Measurements from ENCODE around the gene EEFSEC.
"Not testable (repeated sequence)": the region's sequence is repeated elsewhere in the genome, so short reads cannot be mapped to it uniquely, and the experiment has no call there.

The EEFSEC gene

DNA sequence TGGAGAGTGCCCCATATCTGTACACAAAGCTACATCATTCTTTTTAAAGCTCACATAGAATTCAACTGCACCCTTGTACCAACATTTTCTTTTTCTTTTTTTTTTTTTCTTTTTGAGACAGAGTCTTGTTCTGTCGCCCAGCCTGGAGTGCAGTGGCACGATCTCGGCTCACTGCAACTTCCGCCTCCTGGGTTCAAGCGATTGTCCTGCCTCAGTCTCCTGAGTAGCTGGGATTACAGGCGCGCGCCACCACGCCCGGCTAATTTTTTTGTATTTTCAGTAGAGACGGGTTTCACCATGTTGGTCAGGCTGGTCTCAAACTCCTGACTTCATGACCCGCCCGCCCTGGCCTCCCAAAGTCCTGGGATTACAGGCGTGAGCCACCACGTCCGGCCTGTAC, 1.1 kb downstream of the EEFSEC start:
- not testable (repeated sequence) for DNase-seq

DNA sequence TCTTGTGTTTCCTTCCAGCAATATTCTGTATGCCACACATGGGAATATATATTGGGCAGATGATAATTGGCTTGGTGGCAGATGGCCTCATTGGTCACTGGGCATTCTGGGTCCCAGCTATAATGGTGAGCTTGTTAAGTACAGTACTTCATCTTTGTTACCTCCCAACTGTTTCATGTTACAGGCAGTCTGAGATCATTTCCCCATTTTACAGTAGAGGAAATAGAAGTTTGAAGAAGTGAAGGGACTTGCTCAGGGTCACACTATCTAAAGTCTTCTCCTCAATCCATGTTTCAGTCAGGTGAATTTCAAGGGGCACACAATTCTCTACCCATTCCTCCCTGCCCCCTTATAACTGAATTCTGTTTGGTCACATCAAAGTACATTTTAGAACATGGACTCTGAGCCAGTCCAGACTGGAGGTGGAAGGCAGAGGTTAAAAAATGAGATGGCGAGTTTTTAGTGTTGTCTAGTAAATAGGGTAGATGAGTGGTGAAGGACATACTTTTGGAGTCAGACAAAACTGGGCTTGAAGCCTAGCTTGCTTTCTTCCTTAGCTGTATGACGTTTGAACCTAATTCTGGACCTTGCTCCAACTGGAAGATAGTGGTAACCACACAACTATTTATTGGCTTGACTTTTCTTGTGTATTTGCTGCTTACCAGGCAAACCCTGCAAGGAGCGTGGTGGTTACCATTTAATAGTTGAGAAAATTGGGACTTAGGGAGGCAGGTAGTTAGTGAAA, 2.5 kb downstream of the EEFSEC start:
- no peak for DNase-seq

DNA sequence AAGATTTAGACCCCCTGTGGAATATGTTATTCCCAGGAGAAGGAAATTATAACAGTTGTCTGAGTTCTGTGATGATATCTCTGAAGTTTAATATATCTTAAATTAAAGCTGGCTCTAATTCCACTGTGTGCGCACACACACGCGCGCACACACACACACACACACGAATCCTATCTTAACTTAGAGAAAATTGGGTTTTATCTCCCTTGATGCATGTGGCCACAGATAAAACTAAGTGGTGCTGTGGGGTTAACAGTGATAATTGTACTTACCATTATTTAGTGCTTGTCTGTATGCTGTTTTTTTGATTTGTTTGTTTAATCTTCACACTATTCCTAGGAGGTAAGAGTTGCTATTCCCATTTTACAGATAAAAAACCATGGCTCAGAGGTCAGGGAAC, 7.4 kb downstream of the EEFSEC start:
- no peak for DNase-seq

DNA sequence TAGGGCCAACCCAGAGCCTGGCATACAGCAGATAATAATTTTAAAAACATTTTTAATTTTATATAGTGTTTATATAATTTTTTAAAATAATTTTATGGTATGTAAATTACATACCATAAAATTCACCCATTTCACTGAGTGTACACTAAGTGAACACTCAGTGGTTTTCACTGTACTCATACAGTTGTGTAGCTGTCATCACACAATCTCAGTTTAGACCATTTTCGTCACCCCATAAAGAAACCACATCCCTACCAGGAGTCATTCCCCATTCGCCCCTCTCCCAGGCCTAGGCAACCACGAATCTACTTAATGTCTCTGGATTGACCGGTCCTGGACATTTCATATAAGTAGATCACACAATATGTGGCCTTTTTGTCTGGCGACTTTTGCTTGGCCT, 10.2 kb downstream of the EEFSEC start:
- DNase-seq: no peak

DNA sequence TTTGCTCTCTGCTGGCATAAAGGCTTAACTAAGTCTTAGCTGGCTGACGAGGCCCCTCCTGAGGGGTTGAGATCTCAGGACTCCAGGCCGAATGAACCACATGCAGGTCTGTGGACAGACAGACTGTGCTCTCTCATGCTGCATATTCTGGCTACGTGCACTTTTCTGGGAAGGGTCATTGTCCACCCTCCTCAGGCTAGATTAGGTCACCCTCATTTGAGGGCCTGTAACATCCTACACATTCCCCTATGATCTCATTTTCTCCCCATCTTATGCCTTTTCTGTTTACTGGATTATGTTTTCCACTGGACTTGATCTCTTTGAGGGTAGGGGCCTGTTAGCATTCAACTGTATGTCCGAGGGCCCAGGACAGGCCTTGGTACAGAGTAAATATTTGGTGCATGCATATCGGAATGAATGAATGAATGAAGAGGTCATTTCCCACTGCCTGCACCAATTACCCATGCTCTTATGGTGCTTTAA, 13.7 kb downstream of the EEFSEC start:
- DNase-seq: no peak

DNA sequence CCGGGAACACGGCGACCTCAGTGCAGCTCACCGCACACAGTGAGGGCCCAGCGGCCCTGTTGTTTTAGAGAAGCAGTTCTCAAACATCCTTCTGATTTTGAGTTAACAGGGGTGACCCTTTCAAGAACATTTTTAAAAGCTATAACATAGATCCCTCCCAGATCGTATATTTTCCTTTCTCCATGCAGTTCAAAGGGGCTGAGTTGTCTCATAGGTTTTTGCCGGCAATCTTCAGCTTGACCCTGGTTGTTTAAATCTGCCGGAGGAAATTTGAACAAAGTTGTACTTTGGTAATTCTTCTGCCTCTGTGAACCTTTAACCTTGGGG, 14.3 kb downstream of the EEFSEC start:
- no peak for DNase-seq

DNA sequence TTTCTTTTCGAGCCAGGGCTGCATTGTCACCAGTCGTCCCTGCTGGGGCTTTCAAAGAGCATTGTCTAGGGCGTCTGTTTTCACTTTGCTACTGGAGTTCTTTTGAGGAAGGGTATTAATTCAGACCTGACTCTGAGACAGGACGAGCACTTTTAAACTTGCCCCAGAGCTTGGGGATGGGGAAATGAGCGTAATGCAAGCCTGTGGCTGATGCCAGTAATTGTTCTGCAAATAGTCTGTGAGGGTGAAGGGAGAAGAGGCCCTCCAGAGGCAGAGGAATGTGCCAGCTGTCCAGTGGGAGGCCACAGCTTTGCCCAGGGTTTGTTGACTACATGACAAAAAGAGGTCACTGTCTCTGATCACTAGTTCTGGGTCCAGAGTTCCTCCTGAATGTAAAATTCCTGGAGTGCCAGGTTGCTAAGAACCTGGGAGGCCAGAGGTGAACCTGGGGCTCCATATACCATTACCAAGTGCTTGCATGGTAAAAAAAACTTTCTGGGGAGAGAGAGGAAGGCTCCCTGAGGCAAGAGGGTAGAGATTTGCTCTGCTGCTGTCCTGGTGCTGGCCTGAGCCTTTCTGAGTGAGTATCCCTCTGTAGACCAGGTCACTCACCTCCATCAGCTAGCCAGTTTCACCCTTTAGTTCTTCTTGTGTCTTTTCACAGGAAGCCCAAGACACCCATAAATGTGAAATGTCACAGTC, 14.8 kb downstream of the EEFSEC start:
- DNase-seq: no peak

DNA sequence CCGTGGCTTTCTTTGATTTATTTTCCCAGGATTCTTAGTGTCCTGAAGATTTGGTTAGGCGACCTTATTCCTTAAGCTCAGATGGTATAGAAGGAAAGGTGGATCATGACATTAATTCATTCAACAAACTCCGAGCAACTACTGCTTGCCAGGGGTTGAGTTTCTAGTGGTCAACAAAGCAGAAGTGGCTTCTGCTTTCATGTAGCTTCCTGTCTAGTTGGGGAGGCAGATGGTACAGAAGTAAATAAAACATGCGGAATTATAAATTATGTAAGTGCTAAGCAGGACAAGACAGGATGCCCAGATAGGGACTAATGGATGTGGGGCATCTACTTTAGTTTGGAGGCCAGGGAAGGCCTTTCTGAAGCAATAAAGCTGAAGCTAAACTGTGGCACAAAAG, 15.6 kb downstream of the EEFSEC start:
- DNase-seq: no peak

DNA sequence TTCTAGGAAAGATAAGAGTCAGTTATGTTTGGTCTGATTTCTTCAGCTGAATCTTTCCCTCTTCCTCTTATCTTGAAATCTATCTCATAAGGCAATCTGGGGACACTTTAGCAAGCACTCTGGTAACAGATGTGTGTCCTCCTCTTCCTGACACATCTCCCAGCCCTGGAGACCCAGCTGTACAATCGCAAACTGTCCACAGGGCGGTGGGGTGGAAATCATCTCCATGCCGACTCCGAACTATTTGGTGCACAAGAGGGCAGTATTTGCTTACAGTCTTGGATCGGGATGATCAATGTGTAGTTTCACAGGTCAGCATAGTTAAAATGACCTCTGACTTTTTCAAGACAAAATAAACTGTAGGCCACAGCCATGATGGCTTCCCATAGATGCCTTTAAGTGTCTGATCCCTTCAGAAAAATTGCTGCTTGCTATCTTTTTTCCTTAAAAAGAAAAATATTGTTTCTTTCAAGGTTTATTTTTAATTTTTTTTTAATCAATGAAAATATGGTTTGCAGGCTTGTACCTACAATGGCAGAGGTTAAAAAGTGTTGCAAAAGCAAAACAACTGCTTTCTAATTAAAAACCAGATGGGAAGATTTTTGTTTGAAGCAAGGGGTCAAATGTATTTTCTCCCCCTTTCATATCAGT, 17.7 kb downstream of the EEFSEC start:
- no peak for DNase-seq

DNA sequence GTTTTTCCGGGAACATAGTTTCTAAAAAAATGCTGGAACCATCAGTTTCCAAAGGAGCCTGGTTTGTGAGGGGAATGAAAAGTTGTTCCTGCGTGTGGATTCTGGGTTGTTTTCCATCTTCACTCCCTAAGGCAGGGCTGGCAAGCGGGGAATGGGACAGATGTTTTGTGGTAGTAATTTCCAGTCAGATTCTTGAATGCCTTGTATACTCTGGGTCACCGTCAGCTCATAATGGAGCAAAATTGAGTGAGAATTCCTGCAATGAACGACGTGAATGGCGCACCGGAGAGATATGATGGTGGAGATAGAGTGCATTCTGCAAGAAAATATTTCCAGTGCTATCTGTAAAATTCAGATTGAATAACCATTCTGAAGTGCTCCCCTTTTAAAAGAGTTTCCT, 19.9 kb downstream of the EEFSEC start:
- no peak for DNase-seq

DNA sequence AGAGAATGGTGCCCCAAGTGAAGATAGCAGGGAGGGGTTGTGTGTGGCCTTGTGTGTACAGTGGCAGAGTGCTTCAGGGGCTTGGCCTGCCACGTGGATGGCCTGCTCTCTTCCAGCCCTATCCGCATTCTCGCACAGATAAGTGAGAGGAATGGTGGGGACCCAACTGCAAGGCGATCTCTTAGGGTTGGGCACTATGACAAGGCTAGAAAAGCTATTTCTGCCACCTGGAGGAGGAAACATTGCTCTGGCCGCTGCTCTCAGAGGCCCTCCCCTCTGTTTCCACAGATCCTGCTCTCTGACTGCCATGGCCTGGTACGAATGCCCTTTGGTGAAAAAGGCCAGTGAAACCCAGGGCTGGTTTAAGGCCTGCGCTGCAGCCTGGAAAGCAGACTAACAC, 20.6 kb downstream of the EEFSEC start:
- no peak for DNase-seq

DNA sequence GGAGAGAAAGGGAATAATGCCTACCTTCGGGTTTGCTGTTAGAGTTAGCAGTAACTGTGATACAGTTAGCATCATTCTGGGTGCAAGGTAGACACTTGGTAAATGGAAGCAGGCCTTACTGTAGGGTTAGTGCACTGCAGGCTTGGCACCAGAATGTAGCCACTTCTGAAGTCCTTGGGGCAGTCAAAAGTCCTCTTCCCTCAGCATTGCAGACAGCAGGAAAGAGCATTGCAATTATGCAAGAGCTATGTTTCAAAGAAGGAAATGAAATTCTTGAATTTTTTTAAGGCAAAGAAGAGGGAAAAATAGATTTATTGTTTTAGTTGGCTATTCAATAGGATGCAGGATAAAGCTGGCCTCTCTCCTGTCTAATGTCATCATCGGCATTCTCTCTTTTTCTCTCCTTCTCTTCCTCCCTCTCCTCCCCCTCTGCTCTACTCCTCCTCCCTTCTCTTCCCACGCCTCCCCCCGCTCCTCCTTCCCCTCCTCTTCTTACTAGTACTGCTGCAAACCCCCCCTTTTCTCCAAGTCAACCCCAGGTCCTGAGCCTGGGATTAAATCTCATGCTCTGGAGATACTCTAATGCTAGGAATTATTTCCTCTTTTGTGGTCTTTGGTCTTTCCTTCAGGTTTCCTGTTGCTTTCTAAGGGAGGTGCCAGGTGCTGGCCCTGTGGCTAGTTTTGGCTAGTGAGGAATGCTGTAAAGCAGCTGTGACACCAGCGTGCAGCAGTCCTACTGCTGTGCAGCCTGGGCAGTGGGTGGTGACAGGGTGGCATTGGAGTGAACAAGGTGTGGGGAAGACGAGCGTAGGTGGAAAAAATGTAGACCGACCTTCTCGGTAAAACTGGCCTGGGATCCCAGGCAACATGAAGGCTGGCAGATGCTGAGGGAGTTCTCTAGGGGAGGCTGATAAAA, 21.7 kb downstream of the EEFSEC start:
- DNase-seq: no peak

DNA sequence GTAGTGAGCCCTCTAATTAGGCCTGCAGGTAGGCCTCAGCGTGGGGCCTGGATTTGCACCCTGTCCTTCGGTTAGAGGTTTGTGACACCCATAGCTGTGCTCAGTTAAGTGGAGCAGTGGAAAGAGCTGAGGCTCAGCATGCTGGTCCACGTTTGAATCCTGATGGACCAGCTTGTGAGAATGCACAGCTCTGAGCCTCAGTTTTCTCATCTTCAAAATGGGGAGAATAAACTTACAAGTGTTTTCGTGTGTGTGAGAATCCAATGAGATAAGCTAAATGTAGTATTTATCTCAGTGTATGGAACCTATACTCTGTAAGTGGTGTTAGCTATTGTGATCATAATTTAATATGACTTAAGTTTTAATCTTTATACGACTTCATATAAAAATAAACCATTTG, 22.5 kb downstream of the EEFSEC start:
- no peak for DNase-seq

DNA sequence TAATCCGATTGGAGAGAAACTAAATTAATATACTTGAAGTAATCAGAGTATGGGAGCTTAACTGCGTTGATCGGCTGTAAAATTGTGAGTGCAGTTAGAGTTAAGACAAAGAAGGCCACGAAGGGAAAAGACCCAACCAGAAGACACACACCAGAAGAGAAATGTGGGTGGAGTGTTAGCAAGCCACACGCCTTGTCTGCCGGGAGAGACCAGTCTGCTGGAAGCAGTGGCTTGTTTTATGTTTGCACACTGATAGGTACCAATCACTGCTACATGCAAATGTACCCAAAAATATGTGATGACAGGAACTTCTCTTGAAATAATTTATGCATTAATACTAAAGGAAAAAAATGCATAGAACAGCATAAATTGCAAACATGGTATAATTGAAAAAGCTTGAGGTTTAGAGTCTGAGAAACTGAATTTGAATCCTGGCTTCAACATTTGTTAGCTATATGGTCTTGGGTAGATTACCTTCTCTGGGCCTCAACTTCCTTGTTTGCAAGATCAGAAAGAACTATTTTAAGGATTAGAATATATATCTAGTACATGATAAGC, 23.1 kb downstream of the EEFSEC start:
- no peak for DNase-seq

DNA sequence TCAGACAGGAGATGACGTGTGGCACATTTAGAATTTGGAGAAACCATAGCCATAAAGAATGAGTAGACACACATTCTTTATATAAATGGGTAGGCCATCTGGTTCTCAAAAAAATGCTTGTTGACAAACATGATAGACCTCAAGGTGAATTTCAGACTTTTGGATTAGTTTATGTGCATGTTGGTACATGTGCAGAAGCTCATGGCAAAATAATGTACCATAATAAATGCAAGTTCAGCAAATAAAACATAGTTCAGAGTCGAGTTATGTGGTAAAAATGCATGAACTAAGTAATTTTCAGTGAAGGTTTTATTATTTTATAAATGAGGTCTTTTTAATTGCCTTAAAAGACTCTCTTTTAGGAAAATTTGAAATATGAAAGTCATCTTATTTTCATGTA, 24.6 kb downstream of the EEFSEC start:
- no peak for DNase-seq

DNA sequence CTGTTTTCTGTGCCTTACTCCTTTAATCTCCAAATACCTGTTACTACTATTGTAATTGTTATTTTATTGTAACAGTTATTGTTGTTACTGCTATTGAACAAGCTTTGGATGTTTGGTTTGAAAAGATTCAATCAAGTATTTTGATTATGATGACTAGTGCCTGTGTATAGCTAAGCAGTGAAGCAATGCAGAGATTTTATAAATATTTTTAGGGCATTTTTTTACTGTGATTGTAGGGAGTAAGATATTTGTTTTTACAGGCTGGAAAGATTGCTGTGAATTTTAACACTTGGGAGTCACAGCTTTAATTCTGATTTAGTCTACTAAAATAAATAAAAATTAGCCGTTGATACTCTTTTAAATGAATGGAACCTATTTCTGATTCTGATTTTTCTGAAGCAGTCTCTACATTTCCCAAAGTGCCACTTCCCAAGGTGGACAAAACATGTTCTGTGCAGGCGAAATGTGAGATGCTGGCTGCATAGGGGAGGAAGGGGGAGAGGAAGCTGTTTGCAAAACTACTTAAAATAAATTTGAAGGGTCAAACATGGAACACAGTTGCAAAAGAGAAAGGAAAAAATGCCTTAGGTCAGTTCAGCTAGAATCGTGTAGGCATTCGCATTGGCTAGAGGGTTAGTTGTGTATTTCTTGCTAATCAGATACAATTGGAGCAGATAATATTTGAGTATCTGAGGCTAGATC, 25.7 kb downstream of the EEFSEC start:
- DNase-seq: no peak

DNA sequence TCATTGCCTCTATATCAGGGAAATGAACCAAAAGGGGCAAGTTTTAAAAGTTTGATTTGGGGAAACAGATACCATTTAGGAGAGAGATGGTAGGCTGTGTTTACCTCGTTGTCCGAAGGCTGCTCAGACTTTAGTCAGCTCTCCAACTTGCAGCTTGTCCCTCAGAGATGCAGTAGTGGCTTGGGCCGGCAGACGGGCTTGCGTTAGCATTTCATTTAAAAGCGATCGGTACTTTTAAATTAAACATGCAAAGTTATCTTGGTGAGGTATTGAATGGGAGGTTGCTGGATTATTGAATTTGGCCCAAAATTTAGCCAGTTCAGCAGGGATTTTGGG, 26.2 kb downstream of the EEFSEC start:
- DNase-seq: no peak

DNA sequence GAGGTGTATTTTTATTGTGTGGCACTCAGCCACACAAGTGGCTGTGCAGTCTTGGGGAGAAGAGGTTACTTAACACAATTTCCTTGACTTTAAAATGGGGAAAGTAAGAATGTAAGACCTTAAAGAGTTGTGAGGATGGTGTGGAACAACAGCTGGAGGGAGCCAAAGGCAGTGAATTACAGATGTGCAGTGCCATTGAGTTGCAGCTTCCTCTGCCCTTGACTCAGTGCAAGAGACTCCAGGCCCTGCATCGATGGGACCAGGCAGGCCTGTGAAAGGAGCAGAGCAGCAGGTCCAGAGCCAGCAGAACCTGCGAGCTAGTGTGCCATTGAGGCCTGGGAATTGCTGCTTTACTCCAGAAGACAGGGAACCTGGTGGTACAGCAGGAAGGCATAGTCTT, 27.2 kb downstream of the EEFSEC start:
- no peak for DNase-seq

DNA sequence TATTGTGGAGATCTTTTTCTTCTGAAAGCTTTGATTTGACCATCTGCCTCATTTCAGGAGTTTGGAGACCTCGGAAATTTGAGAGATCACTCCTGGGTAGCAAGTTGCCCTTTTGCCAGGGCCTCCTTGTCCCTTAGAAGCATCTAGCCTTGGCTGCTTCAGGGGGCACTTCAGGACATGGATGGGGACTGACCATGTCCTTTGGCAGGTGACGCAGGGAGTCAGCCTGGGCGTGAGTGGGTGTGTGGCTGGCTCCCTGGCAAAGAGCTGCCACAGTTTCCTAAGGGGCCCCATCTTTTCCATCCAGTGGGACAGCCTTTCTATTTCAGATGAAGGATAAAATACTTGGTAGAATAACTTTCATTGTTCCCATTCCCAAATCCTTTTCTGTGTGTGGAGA, 27.6 kb downstream of the EEFSEC start:
- no peak for DNase-seq

DNA sequence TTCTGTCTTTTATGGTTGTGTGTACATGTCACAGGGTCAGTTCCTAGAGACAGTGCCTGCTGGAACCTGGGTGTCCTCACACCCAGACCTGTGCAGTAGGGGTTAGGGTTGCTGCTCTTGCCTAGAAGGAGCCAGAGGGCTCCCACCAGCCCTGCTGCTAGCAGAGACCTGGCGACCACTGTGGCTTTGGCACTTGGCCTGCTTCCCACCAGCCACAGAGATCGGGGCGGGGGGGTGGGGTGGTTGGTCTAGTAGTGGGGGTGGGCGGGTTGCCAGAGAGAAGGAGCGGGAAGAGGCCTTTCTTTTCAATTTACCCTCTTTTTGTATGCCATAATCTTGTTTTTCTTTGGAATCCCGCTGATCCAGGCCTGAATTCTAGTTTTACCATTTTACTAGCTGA, 29.4 kb downstream of the EEFSEC start:
- DNase-seq: no peak

DNA sequence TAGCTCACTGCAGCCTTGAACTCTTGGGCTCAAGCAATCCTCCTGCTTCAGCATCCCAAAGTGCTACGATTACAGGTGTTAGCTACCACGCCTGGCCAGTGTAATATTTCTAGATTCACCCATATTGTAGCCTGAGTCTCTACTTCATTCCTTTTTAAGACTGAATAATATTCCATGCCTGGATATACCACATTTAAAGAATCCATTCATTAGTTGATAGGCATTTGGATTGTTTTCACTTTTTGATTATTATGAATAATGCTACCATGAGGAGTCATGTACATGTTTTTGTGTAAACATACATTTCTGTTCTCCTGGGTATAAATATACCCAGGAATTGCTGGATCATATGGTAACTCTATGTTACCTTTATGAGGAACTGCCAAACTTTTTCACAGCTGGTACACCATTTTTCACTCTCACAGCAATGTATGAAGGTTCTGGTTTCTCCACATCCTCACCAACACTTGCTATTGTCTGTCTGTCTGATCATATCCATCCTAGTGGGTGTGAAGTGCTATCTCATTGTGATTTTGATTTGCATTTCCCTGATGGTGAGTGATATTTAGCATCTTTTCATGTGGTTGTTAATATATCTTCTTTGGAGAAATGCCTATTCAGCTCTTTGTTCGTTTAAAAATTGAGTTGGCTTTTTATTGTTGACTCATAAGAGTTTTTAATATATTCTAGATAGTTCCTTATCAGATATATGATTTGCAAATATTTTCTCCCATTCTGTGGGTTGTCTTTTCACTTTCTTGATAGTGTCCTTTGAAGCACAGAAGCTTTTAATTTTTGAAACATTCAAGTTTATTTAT, 32.6 kb downstream of the EEFSEC start:
- DNase-seq: no peak
